Sigmoid colon (tissue), 4 donors: ENCODE measurements around the gene NCAM2.

Source experiments
- CTCF ChIP-seq, 4 experiments: fragments of 450-650 bp in 3 of 4; fragments of 200-600 bp in 1 of 4; IDR thresholded peaks; one replicate each; pipeline ENCODE4 v1.5.1; 2016 to 2019; ENCODE audit warnings: antibody characterized with exemption in 4 of 4, mild to moderate bottlenecking in 3 of 4, moderate library complexity in 2 of 4
- POLR2A ChIP-seq, 2 donors: fragments of 450-650 bp; IDR thresholded peaks; one replicate each; pipeline ENCODE4 v1.6.1; 2016; ENCODE audit warnings: antibody characterized with exemption in 2 of 2, mild to moderate bottlenecking in 2 of 2, moderate library complexity in 2 of 2
- POLR2AphosphoS5 ChIP-seq, 4 donors: sonication (generic); formaldehyde crosslinking; IDR thresholded peaks; one replicate each; pipeline ENCODE4 v1.6.1; 2017; ENCODE audit warnings: antibody characterized with exemption in 4 of 4

GRCh38 chr21:21030311-21030710 is 32.1 kb downstream of the NCAM2 start:
- TF ChIP-seq CTCF (IDR thresholded peaks at IDR 0.05), result no peak
- TF ChIP-seq POLR2A (IDR thresholded peaks at IDR 0.05), result no peak
- TF ChIP-seq POLR2AphosphoS5 (IDR thresholded peaks at IDR 0.05), result no peak
